Activated CD4-positive, alpha-beta T cell treated with anti-CD3 and anti-CD28 coated beads, Interleukin-2, Interleukin-4, amounts not matched to agents 100 ng/mL and 50 ng/mL, durations not matched to agents 16 hours and 8 hours (primary cell): Measurements from ENCODE around the gene PDCD10.

Experiments used
- DNase-seq: peaks from one replicate; pipeline ENCODE4 v3.0.0-alpha.2; 2020; ENCODE audit warnings: low spot score

PDCD10 gene

DNA sequence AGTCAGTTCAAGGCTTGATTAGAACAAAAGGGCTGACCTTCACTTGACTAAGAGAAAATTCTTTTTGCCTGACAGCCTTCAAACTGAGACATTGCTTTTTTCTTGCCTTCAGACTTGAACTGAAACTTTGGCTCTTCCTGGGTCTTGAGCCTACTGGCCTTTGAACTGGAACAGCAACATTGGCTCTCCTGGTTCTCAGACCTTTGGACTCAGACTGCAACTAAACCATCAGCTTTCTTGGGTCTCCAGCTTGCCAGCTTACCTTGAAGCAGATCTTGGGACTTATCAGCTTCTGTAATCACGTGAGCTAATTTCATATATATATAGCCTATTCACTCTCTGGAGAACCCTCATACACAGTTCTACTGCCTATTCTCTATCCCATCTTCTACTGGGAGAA is 61.5 kb downstream of the PDCD10 start:
- no peak for DNase-seq

DNA sequence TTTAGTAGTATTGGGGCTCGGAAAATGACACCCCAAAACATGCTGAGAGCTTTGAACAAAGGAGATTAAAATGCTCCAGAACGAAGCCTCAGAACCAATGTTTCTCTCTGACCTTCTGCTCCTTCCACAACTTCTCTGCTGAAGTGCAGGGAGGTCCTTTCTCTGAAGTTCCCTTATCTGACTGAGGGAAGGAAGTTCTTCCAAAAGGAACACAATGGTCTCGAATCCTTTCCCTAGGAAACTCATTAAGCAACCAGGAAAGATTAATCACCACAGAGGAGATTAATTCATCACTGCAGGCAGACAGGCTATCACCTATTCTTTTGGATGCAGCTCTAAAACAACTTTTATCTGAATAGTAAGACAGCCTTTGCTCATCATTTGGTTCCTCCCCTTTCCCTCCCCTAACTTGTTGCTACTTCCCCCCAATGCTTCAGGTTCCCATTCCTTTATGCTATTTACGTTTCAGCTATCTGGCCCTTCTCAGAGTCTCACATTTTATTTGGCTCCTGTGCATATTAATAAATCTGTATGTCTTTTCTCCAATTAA is 62.7 kb downstream of the PDCD10 start:
- no peak for DNase-seq

- no peak for DNase-seq
These were observed 65.0 kb downstream of the PDCD10 start for GRCh38 chr3:167669699-167670098.

- no peak for DNase-seq
These were observed 66.0 kb downstream of the PDCD10 start for GRCh38 chr3:167668651-167669050.

DNA sequence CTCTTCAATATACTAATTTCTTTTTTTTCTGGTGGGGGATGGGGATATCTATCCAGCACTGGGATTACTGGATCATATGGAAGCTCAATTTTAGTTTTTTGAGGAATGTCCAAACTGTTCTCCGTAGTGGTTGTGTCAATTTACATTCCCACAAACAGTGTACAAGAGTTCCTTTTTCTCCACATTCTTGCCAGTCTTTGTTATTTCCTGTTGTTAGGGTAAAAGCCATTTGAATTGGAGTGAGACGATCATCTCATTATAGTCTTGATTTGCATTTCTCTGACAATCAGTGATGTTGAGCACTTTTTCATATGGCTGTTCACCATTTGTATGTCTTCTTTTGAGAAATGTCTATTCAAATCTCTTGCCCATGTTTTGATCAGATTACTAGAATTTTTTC is 68.1 kb downstream of the PDCD10 start:
- no peak for DNase-seq

GRCh38 chr3:167662919-167663400 is 71.7 kb downstream of the PDCD10 start:
- DNase-seq: no peak

DNA sequence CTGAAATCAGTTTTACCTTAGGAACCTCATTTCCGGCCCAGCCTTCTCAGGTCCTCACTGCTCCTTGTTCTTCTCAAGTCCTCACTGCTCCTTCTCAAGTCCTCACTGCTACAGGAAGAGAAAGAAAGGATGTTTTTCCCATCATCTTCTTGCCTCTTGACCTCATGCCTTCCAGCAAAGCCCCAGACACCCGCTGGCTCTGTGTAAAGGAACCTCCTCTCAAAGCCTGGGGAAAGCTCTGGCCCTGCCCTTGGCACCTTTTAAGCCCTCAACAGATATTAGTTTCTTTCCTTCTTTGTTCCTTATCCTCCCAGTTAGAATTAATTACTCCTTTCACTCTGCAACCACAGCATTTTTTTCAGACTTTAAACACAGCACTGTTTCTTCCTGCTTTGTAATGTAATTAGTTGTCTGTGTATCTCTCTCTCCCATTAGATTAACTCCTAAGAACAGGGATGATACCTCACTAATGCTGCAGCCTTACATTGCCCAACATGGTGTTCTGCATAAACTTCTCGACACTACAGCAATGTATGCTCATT is 76.9 kb downstream of the PDCD10 start:
- DNase-seq: no peak

GRCh38 chr3:167656821-167657220 is 77.9 kb downstream of the PDCD10 start:
- DNase-seq: no peak

DNA sequence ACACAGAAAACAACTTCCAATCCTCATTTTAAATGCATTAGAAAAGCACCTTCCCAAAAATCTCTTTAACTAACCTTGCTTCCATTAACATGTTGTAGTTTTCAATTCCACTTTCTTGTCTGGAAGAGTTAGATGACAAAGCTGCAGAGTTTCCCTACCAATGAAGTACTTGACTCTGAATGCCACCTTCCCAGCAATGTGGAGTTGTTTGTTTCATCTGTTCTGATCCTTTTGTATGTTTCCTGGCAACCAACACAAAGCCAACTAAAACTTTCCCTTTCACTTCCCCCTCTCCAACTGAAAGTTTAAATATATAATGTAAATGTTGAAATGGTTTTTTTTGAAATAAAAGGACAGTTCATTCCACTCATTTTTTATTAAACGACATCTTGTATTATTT is 80.9 kb downstream of the PDCD10 start, which contains the start of gene WDR49:
Gene WDR49 (minus strand): TSS at position 183 of the 400 bp plus-strand sequence. CDS start 517 bp downstream, outside the sequence.
- DNase-seq: no peak

- no peak for DNase-seq
These were observed 81.5 kb downstream of the PDCD10 start for GRCh38 chr3:167653155-167653554.

GRCh38 chr3:167651826-167652225 is 82.9 kb downstream of the PDCD10 start:
- no peak for DNase-seq

DNA sequence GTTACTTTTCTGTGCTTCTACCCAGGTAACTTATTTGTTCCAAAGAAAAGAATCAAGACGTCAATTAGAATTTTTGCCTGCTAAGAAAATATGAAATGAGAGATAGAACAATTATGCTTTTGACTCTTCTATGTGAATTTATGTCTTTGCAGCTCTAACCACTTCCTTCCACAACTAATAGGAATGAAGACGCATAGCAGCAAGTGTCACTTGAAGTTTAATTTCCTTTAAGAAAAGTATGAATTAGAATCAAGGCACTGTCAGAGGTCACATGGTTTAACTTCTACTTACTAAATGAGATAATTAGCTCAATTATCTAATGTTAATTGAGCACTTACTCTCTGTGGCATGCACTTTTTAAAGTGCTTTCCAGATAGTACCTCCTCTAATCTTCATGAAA is 84.2 kb downstream of the PDCD10 start:
- DNase-seq: no peak

DNA sequence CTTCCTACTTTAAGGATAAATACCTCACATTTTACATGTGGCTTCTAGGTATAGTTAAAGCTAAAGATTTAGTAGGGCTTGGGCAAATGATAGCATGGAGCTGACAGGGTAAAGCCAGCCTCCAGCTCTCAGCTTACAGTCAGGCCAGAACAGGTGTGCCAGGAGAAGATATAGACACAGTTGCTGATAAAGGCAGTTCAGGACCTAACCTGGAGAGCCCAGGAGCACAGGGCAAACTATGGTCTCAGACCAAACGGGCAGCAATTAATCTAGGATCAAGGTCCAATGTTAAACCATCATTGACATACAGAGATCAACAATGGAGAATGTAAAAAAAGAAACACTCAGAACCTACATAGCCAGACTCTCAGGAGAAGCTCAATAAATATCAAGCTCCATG is 84.9 kb downstream of the PDCD10 start:
- DNase-seq: no peak

GRCh38 chr3:167644611-167645010 is 90.1 kb downstream of the PDCD10 start:
- DNase-seq: no peak
